OCI-LY7 (cell line): ENCODE data around the gene EXOC6B.

Experiments used
- EZH2phosphoT487 ChIP-seq: fragments of 200-600 bp; sonication (generic); IDR thresholded peaks from 2 replicates; pipeline ENCODE4 v1.6.1; 2018; ENCODE audit warnings: low read depth, borderline replicate concordance, mild to moderate bottlenecking, mixed run types, antibody characterized with exemption, low read length, moderate library complexity, mixed read lengths
- TF ChIP-seq, protein P1 (sequence below): fragments of 200-600 bp; sonication (generic); conservative IDR thresholded peaks from 2 replicates; pipeline ENCODE4 v1.5.1; 2014; ENCODE audit warnings: mild to moderate bottlenecking, antibody characterized with exemption, low read length, moderate library complexity, mixed read lengths

- TF ChIP-seq, protein P1, sequence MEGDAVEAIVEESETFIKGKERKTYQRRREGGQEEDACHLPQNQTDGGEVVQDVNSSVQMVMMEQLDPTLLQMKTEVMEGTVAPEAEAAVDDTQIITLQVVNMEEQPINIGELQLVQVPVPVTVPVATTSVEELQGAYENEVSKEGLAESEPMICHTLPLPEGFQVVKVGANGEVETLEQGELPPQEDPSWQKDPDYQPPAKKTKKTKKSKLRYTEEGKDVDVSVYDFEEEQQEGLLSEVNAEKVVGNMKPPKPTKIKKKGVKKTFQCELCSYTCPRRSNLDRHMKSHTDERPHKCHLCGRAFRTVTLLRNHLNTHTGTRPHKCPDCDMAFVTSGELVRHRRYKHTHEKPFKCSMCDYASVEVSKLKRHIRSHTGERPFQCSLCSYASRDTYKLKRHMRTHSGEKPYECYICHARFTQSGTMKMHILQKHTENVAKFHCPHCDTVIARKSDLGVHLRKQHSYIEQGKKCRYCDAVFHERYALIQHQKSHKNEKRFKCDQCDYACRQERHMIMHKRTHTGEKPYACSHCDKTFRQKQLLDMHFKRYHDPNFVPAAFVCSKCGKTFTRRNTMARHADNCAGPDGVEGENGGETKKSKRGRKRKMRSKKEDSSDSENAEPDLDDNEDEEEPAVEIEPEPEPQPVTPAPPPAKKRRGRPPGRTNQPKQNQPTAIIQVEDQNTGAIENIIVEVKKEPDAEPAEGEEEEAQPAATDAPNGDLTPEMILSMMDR, result no peak
- no peak for TF ChIP-seq EZH2phosphoT487
Measured at GRCh38 chr2:72415781-72416475, 409.9 kb downstream of the EXOC6B start.
